ENCODE data around the gene TRPM2.

- peak; percentile 85 for TF ChIP-seq CTCF (IDR thresholded peaks at IDR 0.05)
- TF ChIP-seq ZFX (IDR thresholded peaks at IDR 0.05; ENCODE audit: borderline replicate concordance) = no peak
Observed at GRCh38 chr21:44455524-44456213, 102.2 kb downstream of the TRPM2 start.
